Mucosa of rectum (tissue), 2 donors: Measurements from ENCODE around the gene COL1A1.

Experiments
- H3K27ac ChIP-seq, 2 donors: one replicate each; pipeline ENCODE4 v1.7.0; 2013; ENCODE audit warnings: inconsistent platforms in 2 of 2, low read depth in 2 of 2, low read length in 2 of 2
- H3K27me3 ChIP-seq, 2 donors: one replicate each; pipeline ENCODE4 v1.7.0; 2013; ENCODE audit warnings: low read length in 2 of 2; ENCODE audit not compliant: control insufficient read depth in 2 of 2, insufficient read depth in 2 of 2
- H3K36me3 ChIP-seq, 2 donors: one replicate each; pipeline ENCODE4 v1.7.0; 2013; ENCODE audit warnings: low read length in 2 of 2; ENCODE audit not compliant: control insufficient read depth in 2 of 2, insufficient read depth in 2 of 2
- H3K4me1 ChIP-seq, 2 donors: one replicate each; pipeline ENCODE4 v1.7.0; 2013; ENCODE audit warnings: low read length in 2 of 2, mild to moderate bottlenecking in 1 of 2; ENCODE audit not compliant: control insufficient read depth in 2 of 2, insufficient read depth in 2 of 2
- H3K4me3 ChIP-seq, 2 donors: one replicate each; pipeline ENCODE4 v1.7.0; 2013; ENCODE audit warnings: low read length in 2 of 2
- H3K9ac ChIP-seq, 2 donors: one replicate each; pipeline ENCODE4 v1.7.0; 2013; ENCODE audit warnings: low read length in 2 of 2, low read depth in 1 of 2, mild to moderate bottlenecking in 1 of 2
- H3K9me3 ChIP-seq, 2 donors: one replicate each; pipeline ENCODE4 v1.7.0; 2013; ENCODE audit warnings: low read length in 2 of 2; ENCODE audit not compliant: control insufficient read depth in 2 of 2
- donor health status: healthy.
- donor health status: Normal muscosa, but diverticular disease.

Gene COL1A1

GRCh38 chr17:50222922-50223321 lies 21.5 kb upstream of the COL1A1 start:
- Histone ChIP-seq H3K36me3 (no peaks in the 10 kb centered on the region), H3K9me3 (no peaks in the 10 kb centered on the region), H3K27me3 (no peaks in the 10 kb centered on the region), H3K4me1 (peaks cover 0 to 4% of the 10 kb centered on the region in 2 donors), H3K9ac (no peak overlapping the region), H3K27ac (no peak overlapping the region), H3K4me3 (no peak overlapping the region)

- Histone ChIP-seq H3K4me1 (peaks cover 0 to 4% of the 10 kb centered on the region in 2 donors), H3K9ac (no peak overlapping the region), H3K36me3 (no peaks in the 10 kb centered on the region), H3K27ac (no peak overlapping the region), H3K27me3 (no peaks in the 10 kb centered on the region), H3K9me3 (no peaks in the 10 kb centered on the region), H3K4me3 (no peak overlapping the region)
Observed at GRCh38 chr17:50221864-50222545, 20.6 kb upstream of the COL1A1 start.

GRCh38 chr17:50221266-50221863 lies 19.9 kb upstream of the COL1A1 start:
- Histone ChIP-seq H3K36me3 (no peaks in the 10 kb centered on the region), H3K9ac (no peak overlapping the region), H3K4me1 (peaks cover 0 to 4% of the 10 kb centered on the region in 2 donors), H3K27ac (no peak overlapping the region), H3K27me3 (no peaks in the 10 kb centered on the region), H3K4me3 (no peak overlapping the region), H3K9me3 (no peaks in the 10 kb centered on the region)

GRCh38 chr17:50220811-50221210 lies 19.4 kb upstream of the COL1A1 start:
- Histone ChIP-seq H3K4me1 (peaks cover 0 to 4% of the 10 kb centered on the region in 2 donors), H3K27ac (no peak overlapping the region)

GRCh38 chr17:50219939-50220465 lies 18.6 kb upstream of the COL1A1 start:
- H3K36me3 ChIP-seq = no peaks in the 10 kb centered on the region
- no peaks in the 10 kb centered on the region for H3K9me3 ChIP-seq
- no peak overlapping the region for H3K9ac ChIP-seq
- no peak overlapping the region for H3K27ac ChIP-seq
- peaks cover 0 to 4% of the 10 kb centered on the region in 2 donors for H3K4me1 ChIP-seq
- no peaks in the 10 kb centered on the region for H3K27me3 ChIP-seq
- H3K4me3 ChIP-seq = no peak overlapping the region

More at GRCh38 chr17:50220811-50221210, 19.4 kb upstream of the COL1A1 start:
- Histone ChIP-seq H3K27me3 (no peaks in the 10 kb centered on the region), H3K4me3 (no peak overlapping the region), H3K36me3 (no peaks in the 10 kb centered on the region), H3K9me3 (no peaks in the 10 kb centered on the region), H3K9ac (no peak overlapping the region)

DNA sequence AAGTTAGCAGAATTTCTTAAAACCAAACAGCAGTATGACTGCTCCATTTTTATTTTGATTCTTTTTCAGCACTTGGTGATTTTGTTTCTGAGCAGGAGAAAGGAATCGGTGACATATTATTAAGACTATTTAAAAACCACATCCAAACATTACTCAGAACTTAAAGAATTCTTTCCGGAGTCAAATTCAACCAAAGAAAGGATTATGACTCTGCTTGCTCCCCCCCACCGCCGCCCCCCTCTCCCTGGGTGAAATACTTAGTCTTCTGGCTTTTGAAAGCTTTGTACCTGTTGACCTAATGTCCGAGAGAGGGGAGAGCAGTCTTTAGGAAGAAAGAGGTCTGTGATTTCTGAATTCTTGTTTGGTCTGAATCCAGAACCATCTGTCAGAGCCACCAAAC lies 17.9 kb upstream of the COL1A1 start:
- no peak overlapping the region for H3K27ac ChIP-seq
- H3K4me3 ChIP-seq = no peak overlapping the region
- no peaks in the 10 kb centered on the region for H3K36me3 ChIP-seq
- H3K4me1 ChIP-seq = peaks cover 0 to 4% of the 10 kb centered on the region in 2 donors
- H3K9me3 ChIP-seq = no peaks in the 10 kb centered on the region
- no peak overlapping the region for H3K9ac ChIP-seq
- peaks cover 0 to 2% of the 10 kb centered on the region in 2 donors for H3K27me3 ChIP-seq

DNA sequence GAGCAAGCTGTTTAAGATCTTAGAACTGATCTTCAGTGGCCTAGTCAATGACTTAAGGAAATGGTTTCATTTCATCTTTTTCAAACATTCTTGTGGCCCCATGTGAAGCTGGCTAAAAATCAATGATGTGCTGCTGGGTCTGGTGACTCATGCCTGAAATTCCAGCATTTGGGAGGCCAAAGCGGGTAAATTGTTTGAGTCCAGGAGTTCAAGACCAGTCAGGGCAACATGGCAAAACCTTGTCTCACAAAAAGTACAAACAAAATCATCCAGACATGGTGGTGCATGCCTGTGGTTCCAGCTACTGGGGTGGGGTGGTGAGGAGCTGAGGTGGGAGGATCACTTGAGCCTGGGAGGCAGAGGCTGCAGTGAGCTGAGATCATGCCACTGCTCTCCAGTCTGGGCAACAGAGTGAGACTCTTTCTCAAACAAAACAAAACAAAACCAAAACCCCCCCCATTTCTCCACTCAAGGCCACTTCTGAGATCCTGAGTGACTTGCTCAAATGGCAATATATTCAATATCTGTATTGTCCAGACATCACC lies 17.4 kb upstream of the COL1A1 start:
- no peaks in the 10 kb centered on the region for H3K36me3 ChIP-seq
- no peak overlapping the region for H3K4me3 ChIP-seq
- no peak overlapping the region for H3K9ac ChIP-seq
- no peaks in the 10 kb centered on the region for H3K9me3 ChIP-seq
- peaks cover 0 to 2% of the 10 kb centered on the region in 2 donors for H3K27me3 ChIP-seq
- peak overlapping the region in 1 of 2 donors; percentile 13 for H3K27ac ChIP-seq
- H3K4me1 ChIP-seq = peaks cover 0 to 4% of the 10 kb centered on the region in 2 donors

DNA sequence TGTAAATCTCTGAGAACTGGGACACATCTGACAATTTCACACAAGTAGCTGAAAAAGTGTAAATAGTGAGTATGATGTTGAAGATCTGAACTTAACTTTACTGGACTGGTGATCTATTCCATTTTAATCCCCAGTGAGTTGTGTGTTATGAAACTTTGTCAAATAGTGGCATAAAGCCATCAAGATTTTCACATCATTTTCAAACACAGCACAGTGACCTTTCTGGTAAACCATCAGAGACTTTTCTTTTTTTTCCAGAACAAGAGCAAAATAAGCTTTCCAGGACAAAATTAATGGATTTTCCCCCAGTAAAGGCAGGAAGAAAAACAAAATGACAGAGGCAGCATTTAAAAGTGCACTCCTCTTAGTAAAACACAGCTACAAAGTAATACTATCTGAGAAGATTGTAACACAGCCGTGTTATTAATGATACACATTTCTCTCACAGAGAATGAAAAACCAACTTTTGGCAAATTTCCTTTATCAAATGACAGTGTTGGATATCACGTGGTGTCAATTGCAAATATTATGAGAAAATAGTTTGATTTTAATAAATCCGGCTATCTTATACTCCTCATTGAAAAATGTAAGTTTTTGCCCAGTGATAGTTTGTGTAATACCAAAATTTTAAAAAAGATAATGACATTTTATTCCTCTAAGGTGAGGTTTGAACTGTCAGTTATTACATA lies 16.8 kb upstream of the COL1A1 start:
- Histone ChIP-seq H3K9ac (no peak overlapping the region), H3K27me3 (peaks cover 0 to 5% of the 10 kb centered on the region in 2 donors), H3K9me3 (no peaks in the 10 kb centered on the region), H3K4me1 (peaks cover 0 to 4% of the 10 kb centered on the region in 2 donors), H3K36me3 (no peaks in the 10 kb centered on the region), H3K27ac (peak overlapping the region; percentile 5 to 13), H3K4me3 (no peak overlapping the region)

- Histone ChIP-seq H3K9ac (no peak overlapping the region), H3K36me3 (no peaks in the 10 kb centered on the region), H3K4me1 (peaks cover 0 to 4% of the 10 kb centered on the region in 2 donors), H3K27me3 (peaks cover 0 to 5% of the 10 kb centered on the region in 2 donors), H3K4me3 (no peak overlapping the region), H3K9me3 (no peaks in the 10 kb centered on the region), H3K27ac (no peak overlapping the region)
Observed at GRCh38 chr17:50217591-50217990, 16.2 kb upstream of the COL1A1 start.
